GM18907 (cell line): Measurements from ENCODE around the gene OR7G1.
"Not testable (repeated sequence)": the region's sequence is repeated elsewhere in the genome, so short reads cannot be mapped to it uniquely, and the experiment has no call there.

Source experiments
- ATAC-seq: cut with Tn5 transposase; IDR thresholded peaks from one replicate; pipeline ENCODE4 v1.9.1; 2021; ENCODE audit warnings: mild to moderate bottlenecking, moderate library complexity; ENCODE audit not compliant: unreplicated experiment

The OR7G1 gene

DNA sequence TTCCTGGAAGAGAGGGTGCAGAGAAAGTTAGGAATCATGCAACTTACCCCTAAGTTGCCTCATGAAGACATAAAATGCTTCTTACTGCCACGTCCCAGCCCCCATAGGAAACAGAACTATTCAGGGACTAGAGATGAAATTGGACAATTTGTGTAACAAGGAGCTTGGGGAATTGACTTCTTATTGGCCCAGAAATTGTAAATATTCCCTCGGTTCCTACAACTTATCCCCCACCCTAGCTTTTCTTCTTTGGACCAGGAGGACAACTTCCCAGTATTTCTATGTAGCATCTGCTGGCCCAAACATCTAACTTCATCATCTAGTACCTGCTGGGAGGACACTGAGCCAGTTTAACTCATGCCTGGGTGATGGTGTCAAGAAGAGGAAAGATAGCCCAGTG is 28.8 kb downstream of the OR7G1 start, which contains the start of gene OR1M1:
OR1M1 (plus strand) TSS at position 301 of the 400 bp plus-strand sequence. CDS start 6,184 bp downstream, outside the sequence.
- ATAC-seq, result no peak

DNA sequence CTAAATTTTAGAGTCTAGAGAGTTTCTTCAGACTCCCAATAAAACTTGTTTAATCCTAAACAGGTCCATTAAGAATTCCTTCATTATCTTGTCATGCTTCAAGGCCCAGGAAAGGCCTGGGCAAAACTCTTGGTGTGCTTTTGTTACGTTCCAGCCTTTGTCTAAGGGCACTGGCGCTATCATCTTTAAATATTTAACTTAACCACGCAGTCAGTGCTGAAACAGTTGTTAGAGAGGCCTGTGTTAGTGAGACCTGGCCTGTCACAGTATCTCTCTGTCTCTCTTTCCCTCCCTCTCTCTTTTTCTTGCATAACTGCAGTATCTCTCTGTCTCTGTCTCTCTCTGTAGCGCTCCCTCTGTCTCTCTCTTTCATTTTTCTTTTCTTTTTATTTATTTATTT is 36.9 kb downstream of the OR7G1 start:
- ATAC-seq, result no peak

DNA sequence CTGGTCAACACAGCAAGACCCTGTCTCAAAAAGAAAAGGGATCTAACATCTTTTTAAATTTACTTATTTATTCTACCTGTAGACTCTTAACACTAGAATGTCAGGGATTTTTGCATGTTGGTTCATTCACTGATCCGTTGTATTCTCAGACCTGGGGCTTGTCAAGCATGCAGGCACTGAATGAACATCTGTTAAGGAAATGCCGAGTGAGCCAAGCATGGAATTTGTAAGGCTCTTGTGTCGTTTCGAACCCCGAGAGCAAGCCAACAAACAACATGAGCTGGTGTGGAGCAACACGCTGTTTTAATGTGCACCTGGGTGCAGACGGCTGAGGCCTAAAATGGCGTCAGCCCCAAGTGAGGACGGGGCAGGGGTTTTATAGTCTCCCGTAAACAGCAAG is 38.7 kb downstream of the OR7G1 start:
- no peak for ATAC-seq

DNA sequence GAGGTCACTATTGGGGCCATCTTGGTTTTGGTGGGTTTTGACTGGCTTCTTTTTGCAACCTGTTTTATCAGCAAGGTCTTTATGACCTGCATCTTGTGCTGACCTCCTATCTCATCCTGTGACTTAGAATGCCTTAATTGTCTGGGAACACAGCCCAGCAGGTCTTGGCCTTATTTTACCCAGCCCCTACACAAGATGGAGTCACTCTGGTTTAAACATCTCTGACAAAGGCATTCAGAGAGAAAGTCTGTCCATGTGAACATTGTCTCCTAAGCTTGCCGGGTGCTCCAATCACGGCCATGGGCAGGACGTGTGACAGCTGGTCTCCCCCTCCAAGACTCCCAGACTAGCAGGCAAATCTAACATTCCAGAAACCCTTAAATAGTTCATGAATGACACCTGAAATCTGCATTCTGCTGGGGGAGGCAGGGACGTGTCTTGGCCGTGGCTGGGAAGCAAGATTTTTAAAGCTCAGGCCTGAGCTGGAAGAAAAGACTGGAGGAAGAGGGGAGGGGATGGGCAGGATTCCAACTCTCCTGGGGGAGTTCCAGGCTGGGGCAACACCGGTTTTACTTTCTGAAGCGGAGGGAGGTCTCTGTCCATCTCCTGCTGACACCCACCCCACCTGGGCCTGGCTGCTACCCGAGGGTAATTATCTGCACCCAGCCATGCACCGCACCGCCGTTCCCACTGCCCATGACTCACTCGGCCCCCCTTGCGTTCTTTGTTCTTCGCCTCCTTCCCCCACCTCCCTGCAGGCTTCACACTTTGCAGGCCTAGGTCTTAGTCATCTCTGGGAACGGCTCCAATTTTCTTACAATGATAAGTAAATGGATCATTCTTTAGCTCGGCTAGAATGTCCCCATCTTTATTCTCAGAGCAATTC is 40.3 kb downstream of the OR7G1 start:
- ATAC-seq, result no peak

DNA sequence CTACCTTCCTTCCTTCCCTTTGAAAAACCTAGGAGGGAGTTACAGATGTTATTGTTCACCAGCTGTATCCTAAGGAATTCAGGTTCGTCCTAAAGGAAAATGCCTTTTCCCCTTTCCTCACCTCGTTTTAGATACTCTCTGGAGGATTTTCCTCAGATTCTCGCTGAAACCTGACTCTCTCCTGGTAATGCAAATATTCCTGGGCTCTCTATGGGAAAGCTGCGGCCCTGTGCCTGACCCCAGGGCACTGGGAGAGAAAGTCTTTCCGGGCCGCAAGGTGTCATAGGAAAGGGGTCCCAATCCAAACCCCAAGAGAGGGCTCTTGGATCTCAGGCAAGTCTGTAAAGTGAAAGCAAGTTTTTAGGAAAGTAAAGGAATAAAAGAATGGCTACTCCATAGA is 41.8 kb downstream of the OR7G1 start:
- ATAC-seq, result no peak

DNA sequence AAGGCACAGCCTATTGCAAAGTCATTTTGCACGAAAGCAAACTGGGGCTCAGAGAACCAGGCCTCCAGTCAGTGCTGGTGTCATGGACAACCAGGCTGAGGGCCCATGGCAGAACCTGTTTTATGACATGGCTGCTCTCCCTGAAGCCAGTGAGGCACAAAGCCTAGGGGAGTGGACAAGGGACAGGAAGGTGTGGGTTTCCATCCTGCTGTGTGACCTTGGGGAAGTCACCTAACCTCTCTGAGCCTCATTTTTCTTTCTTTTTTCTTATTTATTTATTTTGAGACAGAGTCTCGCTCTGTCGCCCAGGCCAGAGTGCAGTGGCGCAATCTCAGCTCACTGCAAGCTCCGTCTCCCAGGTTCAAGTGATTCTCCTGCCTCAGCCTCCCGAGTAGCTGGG is 43.8 kb downstream of the OR7G1 start:
- ATAC-seq, result not testable (repeated sequence)

DNA sequence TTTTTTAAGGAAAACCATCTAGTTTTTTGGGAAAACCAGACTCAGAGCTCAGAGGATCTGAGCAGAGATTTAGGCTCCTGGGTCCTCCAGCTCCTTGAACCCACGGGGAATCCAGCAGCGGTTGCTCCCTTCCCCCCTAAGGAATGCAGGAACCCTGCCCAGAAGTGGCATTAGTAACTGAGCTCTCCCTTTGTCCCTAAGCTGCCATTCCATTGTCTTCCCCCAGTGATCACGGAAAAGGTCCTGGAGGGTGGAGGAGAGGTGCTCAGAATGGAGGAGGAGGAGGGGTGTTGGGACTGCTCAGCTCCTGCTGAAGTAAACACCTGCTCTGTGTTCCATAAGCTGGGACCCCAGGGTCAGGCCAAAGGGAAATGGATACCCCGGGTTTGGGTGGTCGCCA is 45.5 kb downstream of the OR7G1 start:
- no peak for ATAC-seq

DNA sequence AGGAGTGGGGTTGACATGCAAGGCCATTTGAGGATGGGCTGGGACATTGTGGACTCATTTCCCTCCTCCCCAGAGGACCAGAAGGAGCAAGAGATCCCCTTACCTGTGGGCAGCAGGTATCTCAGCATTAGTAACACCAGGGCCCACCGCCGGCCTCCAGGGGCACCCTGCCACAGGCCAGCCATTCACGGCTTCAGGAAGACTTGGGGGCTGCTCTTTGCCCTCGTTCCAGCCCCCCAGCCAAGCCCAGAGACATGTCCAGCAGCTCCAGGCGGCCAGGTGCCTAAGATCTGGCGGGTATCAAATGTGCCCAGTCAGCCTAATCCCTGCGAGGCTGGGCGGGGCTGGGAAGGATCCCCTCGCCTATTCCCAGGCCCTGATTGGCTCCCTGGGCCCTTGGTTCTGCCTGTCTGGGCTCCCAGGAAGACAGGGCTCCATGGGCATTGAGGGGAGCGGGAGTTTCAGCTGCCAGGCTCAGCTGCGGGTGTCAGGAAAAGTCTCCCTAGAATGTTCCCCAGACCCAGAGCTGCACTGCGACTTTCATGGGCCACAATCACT is 50.0 kb downstream of the OR7G1 start:
- ATAC-seq, result no peak
